Amniotic stem cell (primary cell): Measurements from ENCODE around the gene TPRG1.

Source experiments
- DNase-seq: peaks from one replicate; lab custom pipeline; 2025; lab: John Stamatoyannopoulos, UW

TPRG1 gene, protein sequence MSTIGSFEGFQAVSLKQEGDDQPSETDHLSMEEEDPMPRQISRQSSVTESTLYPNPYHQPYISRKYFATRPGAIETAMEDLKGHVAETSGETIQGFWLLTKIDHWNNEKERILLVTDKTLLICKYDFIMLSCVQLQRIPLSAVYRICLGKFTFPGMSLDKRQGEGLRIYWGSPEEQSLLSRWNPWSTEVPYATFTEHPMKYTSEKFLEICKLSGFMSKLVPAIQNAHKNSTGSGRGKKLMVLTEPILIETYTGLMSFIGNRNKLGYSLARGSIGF

DNA sequence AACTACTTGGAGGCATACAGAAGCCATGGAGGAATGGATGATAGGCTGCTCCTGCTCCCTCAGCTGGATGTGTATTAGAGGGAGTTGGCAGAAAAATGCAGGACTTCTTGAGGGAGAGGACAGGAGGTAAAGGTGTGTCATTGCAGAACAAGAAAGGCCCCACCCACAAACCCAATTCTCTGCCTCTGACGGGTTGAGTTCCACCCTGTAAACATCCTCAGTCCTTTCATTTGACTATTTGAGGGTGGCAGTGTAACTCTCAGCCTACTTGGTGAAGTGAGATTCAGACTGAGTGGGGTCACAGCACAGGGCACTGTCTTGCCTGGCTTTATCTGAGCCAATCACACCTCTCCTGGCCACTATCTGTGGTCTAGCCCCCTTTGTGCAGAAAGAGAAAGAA, at the start of gene TPRG1:
TPRG1 (plus strand) TSS at position 265 of the 400 bp plus-strand sequence. CDS start 35,414 bp downstream, outside the sequence.
- DNase-seq = no peak

DNA sequence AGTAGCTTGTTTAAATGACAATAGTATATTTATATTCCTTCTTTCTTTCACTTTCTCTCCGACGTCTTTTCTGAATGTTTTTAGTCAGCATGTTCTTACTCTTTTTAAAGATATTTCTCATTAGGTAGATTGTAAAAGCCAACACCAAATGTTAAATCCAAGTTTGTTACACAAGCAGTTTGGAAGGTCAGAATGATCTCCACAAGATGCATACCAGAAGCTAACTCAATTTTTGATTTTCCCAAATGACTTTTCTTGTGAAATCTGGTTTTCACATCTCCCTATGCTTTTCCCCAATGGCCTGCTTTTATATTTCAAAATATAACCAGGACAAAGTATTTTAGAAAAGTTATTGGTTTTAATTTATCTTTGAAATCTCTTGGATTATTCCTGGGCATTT, 49.7 kb upstream of the TPRG1 start:
- DNase-seq = no peak

DNA sequence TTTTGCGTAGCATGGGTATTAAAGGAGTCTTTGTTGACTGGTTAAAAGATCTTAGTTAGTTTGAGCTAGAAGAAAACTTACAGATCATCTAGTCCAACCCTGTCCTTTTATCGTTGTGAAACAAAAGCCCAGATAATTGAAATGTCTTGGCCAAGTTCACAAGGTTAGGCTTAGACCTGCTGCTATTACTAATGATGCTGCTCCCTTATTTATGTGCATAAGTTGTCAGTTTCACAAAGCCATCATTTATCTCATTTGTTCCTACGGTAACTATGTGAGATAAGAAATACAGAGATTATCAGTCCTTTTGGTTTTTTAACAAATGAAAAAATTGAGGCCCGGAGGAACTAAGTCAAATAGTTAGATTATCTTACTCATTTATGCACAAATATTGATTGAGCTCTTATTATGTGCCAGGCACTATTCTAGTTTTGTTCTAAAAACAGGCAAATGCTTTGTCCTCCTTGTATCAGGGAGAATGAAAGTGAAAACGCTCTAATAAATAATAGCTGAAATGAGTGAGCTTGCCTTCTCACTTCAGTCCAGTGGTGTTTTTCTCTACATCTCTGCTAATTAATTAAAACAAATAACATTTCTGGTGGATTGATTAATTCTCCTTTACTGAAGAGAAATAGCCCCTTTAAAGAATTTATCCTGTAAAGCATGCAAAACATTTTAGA, 49.1 kb upstream of the TPRG1 start:
- no peak for DNase-seq

DNA sequence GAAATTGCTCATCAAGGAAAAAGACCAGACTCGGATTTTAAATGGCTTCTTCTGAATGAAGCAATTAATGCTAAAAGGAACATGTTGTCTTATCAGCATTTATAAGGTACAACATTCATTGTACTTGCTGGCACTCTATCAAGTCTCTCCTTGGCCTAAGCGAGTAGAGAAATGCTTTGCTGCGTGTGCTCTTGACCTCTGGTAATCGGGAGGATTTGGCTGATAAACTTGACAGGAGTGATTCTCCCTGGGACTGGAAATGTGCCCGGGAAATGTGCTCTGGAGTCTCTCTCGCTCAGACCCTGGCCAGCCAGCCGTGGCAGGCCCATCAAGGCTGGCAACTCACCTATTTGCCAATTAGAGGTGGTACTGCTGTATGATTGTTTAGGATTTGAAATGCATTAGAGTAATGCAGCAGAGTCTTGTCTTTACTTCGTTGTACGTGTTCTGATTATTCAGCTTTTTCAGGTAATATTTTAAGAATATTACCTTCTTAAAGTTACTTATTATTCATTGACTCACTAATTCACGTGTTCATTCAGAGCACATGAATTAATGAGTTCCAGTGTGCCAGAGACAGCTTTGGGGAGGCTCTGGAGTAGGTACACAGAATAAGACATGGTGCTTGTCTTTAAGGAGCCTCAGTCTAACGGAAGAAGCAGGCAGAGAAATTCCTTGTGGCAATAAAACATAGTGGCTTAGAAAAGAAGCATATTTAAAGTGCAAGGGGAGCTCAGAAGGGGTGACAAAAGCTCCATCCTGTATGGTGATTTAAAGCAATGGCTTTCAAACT, 48.0 kb upstream of the TPRG1 start:
- no peak for DNase-seq

DNA sequence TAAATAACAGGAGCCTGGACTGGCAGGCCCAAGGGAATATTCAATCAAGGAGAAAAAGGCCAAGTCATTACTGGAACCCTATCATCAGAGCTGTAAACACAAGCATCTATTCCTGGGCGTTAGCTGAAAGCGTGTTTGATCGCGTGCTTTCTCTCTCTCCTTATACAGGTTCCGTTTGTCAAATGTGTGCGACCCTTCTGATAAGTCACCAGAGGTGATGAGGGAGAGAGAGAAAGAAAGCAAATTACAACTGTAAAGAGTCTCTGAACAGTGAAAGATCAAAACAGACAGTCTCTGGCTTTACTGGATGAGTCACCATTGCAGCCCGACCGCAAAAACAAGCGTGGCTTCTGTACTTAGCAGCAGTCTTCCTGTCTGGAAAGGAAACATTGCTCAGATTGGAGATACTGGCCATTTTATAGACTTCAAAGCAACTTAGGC, 39.5 kb upstream of the TPRG1 start:
- DNase-seq = peak; percentile 40

DNA sequence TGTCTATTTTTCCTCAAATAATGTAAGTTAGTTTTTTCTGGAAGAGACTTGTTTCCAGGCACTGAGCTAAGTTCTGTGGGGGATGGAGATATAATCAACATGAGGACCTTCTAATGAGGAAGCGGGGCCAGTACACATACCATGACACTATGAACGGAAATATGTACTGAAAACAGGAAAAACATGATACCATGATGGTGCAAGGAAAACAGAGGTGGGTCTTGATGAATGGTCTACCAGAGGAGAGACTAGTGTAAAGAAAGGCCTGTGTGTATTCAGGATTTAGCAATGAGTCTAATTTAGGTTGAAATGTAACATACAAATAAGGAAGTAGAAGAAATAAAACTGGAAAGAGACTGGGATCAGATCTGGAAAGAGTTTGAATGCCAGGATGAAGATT, 38.9 kb upstream of the TPRG1 start:
- DNase-seq = no peak

DNA sequence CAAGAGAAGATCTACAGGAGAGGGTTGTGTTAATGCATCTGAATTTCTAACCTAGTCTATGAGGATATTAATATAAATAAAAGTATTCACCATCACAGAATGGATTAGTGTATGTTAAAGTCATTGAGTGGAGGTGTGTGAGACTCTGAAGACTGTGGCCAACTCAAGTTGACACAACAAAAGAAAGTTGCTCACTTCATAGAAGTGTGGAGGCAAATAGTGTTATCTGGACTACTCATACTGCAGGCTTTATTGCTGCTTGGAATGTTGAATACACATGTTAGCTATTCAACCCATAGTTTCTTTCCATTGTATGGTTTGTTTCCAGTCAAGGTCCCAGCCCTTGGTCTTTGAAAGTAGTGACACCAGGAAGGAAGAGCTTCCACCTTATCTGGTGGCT, 38.0 kb upstream of the TPRG1 start:
- DNase-seq = no peak

DNA sequence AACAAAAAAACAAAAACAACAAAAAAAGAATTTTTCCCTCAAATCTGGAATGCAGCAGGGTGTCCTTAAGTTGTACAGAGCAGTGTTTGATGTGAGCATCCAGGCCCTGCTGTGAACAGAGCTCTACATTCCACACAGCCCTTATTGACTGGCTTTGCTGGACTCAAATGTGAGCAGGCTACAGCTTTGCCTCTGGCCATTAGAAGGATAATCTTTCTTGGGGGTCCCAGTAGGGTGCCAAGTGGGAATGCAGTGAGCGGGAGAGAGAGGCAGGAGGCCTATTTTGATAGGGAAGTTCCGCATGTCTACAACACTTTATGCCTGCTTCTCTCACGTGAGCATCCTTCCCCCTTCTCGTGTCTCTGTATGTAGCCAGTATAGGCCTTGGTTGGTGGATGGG, 34.4 kb upstream of the TPRG1 start:
- no peak for DNase-seq

DNA sequence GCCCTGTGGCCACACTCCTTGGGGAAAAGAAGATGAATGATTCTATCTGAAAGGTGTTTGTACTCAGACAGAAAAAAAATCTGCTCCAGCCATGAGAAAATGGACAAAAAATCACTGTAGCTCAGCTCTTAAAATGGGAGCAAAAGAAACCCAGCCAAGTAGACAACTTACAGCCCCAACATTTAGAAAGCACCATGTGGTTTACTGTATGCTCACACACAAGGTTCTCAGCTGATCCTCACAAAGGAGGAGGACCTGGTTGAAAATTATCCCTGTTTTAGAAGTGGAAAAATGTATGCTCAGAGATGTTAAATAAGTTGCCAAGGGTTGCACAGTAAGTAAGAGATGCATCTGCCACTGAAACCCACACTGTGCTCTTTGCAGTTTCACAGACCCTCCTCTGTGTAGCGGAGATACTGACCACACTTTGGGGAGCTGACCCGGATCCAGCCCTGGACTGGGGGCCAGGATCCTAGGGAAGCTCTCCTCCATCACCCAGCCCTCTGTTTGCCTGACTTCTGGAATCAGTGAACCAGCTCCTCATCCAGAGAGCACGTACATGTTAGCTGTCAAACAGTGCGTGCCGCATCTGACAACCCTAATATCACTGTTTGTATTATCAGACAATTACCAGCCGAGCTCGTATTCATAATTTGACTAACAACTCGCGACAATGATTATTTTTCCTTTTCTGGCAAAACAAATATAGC, 32.7 kb upstream of the TPRG1 start:
- no peak for DNase-seq

DNA sequence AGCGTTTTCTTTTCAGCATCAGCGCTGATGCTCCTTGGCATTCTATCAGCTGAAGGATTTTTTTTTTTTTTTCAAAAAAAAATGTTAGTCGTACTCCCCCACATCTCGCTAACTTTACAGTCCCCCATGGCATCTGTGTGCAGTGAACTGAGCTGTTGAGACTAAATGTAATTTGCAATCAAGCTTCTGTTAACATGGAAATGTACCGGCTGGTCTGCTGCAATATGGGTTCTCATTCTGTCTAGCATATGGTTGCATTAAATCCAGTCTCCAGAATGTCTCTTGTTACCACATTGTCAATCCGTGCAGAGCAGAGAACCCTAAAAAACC, 32.2 kb upstream of the TPRG1 start:
- no peak for DNase-seq

DNA sequence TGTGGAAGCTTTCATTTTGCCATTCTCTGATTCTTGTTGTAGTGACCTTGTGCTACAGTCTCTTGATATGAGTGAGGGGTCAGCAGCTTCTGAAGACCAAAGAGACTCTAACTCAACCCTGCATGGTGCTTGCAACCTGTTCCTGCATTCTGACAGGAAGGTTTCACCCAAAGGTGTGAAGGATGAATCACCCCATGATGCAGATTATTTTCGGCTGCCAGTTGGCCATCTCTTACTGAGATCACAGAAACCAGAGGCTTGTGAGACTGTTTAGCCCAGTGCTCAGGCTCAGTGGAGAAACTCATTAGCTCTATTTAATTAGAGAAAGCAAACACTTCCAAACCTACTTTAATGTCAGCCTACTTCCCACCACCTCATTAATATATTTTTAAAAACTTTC, 29.2 kb upstream of the TPRG1 start:
- no peak for DNase-seq

DNA sequence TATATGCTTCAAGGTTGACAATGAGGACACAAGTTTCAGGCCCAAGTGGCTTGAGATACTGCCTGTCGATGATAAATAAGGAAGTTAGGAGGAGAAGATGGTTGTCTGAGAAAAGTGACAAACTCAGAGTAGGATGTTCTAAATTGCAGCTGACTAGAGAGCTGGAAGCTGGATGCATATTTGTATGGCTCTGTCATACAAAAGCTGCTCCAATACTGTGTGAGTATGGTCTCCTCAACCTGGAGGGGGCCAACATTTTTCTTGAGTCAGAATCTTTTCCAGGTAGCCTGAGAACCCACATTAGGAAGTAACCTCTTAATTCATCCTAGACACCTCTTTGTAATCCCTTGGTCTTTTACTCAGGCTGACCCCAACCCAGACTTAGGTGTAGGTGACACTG, 28.4 kb upstream of the TPRG1 start:
- DNase-seq = no peak

DNA sequence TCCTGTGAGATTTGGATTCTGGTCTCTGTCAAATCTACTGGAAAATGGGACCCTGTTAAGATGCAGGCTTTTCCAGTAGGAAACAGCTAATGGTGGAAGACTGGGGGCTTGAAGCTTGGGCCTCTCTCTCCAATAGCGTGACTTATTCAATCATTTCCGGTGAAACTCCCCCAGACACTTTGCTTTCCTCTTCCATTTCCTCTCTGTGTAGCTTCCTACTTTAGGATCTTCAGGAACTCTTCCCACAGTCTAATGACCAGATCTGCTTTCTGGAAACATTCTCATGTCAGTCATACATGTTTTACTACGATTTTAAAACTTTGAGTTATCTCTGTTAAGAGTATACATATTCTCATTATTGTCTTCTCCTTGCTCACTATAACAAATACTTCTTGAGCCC, 28.0 kb upstream of the TPRG1 start:
- DNase-seq = no peak

DNA sequence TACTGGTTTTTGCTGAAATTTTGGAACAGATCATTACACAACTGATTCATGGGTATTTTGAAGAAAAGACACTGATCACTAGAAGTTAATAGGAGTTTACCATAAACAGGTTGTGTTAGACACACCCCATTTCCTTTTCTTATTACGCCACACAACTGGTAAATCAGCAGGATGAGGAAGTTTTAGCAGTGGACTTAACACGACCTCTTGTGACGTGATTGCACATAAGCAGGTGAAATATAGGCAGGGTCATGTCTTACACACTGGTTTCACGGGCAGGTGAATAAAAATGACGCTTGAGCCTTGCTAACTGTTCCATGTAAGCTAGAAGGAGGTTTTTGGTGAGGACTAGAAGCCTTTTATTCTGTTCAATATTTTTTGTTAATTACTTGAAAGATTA, 27.1 kb upstream of the TPRG1 start:
- DNase-seq = no peak

DNA sequence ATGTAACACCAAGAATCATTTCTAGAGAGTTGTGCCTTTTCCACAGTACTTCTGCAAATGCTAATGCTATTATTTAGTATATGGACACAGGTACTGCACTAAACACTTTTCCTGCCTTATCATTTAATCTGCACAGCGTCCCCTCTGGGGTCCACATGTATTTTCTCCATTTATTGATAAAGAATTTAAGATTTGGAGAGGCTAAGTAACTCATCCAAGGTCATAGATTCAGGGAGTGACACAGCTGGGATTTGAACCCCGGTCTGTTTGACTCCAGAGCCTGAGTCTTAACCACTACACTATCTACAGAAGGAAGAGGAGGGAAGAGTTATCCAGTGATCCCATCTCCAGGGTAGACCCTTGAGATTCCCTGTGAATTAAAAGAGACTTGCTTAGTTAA, 24.9 kb upstream of the TPRG1 start:
- no peak for DNase-seq

DNA sequence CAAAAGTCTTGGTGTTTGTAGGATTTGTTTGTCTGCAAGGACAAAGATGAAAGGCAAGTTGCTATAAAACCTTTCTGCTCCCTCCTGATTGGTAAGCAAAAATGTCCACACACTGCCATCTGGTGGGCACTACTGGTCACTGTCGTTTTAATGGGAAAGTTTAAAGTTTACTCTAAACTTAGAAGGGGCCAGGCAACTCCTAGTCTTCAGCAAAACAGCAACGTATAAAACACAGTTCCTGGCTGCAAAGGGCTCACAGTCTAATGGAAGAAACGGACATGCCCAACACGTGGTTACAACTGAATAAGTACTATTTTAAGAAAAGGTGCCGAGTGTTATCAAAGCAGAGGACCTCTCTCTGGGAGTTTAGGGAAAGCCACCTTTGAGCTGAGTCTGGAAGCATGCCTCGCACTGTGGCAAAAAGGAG, 23.7 kb upstream of the TPRG1 start:
- DNase-seq = peak; percentile 21

DNA sequence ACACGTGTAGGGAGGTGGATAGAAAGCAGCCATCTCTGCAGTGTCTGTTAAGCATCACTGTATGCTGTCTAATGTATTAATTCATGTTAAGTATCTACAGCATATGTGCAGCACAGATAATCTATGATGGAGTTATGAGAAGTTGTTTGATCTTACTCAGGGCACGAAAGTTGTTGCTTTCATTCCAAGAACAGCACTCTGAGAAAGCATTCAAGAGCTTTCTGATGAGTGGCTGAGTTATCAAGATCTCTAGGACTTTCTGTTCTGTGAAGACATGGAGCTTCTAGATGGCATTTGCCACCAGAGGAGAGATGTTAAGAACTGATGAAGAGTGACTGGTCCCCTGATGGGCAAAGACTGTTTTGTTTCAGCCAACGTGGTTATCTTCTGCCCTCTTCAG, 22.6 kb upstream of the TPRG1 start:
- DNase-seq = no peak

DNA sequence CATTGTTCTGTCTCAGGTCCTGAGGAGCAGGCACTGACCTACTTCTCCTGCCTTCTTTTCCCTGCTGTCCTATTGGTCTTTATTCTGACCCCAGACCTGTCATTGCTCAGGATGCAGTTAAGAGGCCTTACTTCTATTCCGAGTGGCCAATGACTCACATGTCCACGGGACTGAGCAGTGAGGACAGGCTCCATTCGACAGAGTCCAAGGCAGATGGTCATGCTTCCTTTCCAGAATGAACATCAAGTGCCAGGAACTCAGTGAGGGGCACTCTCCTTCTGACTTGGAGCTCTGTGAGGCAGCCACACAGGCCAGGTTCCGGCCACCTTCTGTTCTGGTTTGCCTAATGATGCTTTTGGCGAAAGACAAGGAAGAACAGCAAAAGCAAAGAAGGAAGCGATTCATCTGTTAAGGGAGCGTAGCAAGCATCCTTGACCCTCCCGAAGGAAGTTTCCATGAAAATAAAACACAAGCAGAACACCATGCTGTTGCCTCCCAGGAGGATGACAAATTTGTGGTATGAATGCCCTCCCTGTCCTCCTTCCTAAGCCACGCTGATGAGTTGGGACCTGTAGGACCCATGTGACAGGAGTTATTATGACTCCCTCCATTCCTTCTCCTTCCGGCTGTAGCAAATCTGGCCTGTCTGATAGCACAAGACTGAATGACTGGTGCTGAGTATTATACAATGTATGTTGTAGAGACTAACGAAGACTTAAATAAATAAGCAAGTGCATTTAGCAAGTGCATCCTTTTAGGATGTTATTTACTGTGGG, 14.4 kb upstream of the TPRG1 start:
- no peak for DNase-seq

DNA sequence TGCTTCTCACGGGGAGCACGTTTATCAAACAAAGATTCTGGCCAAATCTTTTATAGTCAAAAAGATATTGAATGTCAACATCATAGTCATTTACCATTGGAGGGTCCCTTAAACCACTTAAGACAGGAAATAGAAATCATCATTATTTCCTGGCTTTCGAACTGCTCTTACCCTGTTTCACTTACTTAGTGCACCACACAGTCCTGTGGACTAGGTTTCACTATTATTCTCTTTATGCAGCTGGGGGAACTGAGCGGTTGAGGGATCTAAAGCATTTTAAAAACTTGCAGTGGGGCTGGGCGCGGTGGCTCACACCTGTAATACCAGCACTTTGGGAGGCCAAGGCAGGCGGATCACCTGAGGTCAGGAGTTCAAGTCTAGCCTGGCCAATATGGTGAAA, 13.7 kb upstream of the TPRG1 start:
- DNase-seq = no peak

DNA sequence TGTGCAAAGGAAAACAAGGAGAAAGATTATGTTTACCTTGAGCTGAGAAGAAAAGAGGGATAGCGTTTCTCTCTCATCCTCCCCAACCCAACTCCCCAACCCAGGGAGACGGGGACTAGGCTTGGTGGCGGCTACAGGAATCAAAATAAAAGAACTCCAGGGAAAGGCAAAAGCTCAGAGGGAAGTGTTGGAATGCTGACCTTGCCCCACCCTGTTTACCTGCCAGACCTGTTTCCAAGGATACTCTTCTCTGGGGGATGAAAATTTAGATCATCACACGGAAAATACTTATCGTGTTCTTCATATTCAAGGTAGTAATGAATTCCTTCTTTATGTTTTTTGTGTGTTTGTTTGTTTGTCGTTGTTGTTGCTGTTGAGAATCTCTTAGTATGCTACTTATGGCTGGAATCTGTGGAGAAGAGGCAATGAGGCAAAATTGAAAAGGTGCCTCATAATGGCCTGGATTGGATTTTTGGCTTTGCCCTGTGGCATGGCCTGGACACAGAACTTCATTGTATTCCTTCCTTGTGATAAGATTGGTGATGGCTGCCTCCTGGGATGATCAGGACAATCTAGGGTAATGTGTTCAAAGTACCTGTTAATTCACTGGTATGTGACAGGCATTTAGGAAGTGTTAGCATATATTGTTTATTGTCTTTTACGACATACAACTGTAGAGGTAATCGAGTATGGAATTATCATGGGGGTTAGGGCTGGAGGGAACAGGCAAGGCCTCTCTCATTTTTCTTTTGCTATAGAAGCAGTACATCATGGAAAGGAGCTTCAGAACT, 11.1 kb upstream of the TPRG1 start:
- no peak for DNase-seq

DNA sequence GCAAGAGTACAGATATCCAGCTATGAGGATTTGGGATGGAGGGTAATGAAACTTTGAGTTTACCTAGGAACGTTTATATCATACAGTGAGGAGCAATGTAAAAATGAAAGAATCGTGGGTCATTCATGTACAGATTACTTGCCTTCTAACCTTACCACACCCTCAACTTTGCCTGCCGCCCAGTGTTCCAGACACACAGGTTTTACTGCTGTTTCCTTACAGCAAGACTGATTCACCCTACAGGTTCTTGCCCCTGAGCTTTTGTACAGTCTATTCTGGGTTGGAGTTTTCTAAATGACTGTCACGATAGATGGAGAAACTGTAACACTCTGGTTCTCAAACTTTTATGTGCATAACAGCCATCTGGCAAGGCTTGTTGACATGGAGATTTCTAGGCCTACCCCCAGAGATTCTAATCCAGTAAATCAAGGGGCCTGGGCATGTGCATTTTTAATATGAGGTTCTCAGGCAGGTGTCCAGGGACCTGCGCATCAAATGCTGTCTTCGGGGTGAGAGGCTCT, 6.6 kb upstream of the TPRG1 start:
- DNase-seq = no peak
